GM19455 (cell line): ENCODE measurements around the gene RHEBL1.

ENCODE experiments used
- ATAC-seq: cut with Tn5 transposase; IDR thresholded peaks from one replicate; pipeline ENCODE4 v1.9.1; 2021; ENCODE audit not compliant: unreplicated experiment

RHEBL1 gene

DNA sequence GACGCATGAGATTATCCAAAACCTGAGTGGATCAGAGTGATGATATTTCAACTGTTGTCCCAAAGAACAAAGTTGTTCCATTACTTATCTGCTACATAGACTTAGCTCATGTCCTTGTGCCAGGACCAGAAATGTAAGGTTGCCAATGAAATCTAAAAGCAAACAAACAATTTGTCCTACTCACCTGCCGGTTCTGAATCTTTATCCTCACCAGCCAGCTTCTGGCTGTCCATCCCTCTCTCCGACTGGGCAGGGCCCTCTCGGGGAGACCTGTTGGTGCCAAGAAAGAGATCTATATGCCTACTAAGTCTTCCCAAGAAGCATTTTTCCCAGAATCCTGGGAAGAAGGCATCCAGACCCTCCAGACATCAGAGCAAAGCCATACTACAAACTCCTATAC, 14.7 kb downstream of the RHEBL1 start:
- ATAC-seq, result no peak

DNA sequence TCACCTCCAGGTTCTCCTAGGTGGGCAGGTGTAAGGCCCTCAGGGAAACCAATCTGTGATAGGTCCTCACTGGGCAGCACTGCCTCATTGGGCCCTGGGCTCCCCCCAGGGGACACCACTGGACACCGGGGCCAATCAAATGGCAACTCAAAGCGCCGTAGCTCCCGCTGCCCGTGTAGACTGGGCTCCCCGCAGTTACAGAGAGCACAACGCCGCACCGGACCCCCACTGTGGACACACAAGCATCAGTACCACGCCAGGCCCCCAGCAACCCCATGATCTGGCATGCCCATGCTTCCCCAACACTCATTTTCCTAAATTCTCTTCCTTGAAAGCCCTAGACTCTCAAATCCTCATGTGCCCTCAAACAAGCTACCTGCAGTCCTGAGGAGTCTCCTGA, 15.3 kb downstream of the RHEBL1 start:
- no peak for ATAC-seq

DNA sequence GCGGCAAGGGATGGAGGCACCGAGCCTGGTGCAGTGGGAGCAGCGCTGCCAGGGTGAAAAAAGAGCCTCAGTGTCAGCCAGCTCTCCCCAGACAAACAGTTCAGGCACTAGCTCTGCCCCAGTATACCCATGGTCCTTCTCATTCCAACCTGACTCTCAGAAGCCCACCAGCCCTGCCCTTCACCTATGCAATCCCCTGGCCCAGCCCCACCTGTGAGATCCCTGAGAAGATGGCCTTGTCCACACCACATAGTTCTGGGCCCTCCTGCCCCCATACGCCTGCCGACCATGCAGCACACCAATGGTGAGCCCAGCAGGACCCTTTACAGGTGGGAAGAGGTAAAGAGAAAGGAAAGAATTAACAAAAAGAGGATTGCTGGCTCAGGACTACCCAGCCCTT, 15.7 kb downstream of the RHEBL1 start:
- ATAC-seq, result no peak

DNA sequence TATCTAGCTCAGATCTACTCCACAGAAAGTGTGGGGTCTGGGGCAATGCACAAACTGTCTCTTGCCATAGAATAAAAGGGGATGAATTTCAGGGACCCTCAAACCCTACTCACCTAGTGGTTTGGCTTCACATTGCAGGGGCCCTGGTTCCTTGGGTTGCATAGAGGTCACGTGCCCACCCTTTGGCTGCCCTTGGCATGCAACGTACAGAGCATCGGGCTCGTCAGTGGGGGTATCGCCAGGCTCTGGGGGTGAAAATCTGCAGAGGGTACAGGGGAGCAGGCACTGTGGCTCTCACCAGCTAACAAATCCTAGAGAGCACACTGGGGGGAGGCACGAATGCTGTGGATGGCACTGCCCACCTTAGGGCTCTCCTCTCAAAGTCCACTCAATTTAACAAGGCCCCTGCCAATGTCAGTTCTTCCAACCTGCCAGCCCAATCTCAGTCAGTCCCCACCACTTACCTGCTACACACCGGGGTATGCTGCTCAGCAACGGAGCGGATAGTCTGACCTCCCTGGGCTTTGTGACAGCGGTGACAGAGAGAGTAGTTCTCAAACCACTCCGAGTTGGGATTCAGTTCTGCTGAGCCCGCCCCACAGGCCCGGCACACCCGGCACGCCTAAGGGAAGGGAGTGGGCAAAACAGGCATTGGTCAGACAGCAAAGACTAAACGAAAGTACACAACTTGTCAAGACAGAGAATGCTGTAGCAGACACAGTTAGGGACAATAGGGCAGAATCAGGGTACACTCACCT, 17.1 kb downstream of the RHEBL1 start:
- no peak for ATAC-seq

DNA sequence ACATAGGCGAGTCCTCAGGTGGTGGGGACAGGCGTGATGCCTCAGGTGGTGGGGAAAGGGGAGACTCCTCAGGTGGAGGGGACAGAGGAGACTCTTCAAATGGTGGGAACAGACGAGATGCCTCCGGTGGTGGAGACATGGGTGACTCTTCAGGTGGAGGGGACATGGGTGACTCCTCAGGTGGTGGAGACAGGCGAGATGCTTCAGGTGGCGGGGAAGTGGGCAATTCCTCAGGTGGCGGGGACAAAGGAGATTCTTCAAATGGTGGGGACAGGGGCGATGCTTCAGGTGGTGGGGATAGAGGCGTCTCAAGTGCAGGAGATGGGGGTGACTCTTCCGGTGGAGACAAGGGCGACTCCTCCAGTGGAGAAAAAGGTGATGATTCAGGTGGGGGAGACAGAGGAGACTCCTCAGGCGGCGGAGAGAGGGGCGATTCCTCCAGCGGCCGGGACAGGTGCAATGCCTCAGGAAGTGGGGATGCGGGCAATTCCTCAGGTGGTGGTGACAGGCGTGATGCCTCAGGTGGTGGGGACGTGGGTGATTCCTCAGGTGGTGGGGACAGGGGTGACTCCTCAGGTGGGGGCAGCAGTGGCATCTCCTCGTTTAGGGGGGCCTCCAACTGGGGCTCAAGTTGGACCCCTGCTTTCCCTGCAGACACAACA, 17.9 kb downstream of the RHEBL1 start:
- no peak for ATAC-seq

DNA sequence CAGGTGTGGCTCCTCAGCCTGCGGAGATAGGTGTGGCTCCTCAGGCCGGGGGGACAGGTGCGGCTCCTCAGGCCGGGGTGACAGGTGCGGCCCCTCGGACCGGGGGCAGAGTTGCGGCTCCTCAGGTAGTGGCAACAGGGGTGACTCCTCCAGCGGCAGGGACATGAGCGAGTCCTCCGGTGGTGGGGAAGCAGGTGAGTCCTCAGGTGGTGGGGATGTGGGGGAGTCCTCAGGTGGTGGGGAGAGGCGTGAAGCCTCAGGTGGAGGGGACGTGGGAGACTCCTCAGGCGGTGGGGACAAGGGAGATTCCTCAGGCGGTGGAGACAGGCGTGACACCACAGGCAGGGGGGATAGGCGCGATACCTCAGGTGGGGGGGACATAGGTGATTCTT, 18.4 kb downstream of the RHEBL1 start:
- no peak for ATAC-seq

DNA sequence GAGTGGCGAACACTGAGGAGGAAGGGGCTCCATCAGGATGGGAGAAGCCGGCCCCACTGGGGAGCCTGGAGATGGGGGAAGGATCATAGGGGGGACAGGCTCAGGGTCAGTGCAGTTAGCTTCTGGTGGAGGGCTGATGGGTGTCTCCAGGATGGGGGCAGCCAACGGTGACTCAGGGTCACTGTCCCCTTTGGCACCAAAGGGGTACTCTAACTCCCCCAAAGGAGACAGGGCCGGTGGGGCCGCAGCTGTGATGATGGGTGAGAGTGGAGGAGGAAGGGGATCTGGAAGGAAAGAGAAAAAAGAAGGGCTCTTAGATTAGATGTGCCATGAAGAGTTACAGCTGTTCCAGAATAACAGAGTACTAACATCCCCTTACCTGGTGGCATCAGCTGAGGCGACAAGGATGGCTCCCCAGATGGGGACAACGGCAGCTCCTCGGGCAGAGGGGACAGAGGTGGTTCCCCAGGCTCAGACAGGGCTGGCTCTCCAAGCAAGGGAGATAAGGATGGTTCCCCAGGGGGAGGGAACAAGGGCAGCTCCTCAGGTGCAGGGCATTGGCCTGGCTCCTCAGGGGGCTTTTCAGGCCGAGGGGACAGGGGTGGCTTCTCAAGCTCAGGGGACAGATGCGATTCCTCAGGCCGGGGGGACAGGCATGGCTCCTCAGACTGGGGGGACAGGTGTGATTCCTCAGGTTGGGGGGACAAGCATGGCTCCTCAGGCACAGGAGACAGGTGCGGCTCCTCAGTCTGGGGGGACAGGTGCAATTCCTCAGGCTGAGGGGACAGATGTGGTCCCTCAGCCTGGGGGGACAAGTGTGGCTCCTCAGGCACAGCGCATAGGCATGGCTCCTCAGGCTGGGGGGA, 19.0 kb downstream of the RHEBL1 start:
- ATAC-seq, result no peak

DNA sequence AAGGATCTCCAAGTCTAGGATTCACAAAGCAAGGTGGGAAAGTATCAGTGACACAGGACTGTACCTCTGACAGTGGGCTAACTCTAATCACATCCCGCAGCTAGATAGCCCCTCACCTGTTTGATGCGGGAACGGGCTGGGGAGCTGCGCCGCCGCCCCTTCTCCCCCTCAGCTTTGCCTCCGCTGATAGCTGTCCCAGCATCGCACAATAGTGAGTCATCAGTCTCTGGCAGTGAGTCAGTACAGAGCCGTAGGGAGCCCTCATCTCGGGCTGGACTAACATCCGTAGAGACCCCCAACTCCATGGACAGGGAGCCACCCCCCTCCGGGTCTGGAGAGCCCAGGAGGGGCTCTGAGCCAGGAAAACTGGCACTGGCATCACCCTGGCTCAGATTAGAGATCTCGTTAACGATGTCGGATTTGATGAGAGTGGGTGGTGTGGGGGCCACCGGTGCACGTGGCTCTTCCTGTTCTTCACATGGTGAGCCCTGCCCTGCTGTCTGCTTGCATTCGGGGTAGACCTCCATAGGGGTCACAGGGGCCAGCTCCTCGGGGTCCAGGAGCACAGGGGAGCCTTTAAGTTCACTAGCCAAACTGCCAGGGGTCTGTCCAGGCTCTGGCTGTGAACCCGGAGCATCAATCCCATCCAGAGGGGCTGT, 20.1 kb downstream of the RHEBL1 start:
- ATAC-seq, result no peak

DNA sequence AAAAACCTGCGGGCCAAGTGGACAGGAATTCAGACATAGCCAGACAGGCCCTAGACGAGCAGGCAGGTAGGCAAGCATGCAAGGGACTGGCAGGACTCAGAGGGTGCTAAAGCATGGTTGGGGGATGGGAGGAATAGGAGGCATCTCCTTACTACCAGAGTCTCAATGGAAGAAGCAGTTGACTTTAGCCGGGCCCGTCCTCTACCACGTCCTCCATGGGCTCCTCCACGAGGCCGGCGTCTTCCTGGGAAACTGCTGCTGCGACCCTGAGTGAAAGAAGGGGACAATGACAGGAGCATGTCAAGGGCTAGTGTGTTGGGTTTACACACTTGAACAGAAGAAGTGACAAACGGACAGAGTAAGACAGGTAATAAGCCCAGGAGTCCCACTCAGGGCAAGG, 20.8 kb downstream of the RHEBL1 start:
- ATAC-seq, result no peak

DNA sequence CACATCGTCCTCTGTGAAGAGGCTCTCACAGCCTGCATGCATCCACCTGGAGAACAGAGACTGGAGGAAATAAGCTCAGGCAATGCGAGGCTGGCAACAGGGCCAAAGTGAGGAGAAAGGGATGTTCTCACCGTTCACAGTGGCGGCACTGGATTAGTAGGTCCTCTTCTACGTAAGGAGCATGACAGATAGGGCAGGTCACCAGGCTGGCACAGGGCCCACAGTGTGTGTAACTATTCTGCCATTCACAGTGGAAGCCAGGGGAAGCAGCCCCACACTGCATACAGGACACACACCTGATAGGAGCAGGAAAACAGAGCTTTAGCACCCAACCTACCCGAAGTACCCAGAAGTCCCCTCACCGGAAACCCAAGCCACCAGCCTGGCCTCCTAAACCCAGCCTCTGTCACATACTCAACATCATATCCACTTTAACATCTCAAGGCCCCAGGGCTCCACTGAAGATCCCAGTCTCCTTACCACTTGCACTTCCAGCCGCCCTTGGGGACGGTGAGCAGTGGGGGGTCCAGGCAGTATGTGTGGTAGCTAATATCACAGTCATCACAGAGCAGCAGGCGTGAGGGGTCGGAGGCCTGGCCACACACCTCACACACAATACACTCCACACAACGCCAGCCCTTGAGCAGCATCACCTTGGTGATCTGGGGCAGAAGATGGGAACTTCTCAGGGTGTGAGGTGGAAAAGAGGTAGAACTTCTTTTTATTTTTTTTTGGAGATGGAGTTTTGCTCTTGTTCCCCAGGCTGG, 23.5 kb downstream of the RHEBL1 start:
- ATAC-seq, result no peak

DNA sequence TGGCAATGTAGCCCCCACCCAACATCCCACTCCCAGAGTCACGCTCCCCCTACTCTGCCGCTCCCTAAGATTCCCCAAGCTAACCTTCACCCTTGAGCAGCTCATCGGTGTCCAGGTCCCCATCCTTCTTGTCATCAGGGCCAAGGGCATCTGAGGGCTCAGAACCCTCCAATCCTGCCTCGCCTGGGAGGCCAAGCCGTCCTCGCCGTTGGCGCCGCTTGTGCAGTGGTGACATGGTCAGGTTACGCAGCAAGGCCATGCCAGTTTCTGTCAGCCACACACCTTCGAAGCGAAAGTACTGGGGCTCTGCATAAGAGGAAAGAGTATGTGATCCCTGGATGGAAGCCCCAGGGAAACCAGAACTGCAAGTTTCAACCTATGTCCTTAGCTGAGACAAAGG, 25.1 kb downstream of the RHEBL1 start:
- ATAC-seq, result no peak

DNA sequence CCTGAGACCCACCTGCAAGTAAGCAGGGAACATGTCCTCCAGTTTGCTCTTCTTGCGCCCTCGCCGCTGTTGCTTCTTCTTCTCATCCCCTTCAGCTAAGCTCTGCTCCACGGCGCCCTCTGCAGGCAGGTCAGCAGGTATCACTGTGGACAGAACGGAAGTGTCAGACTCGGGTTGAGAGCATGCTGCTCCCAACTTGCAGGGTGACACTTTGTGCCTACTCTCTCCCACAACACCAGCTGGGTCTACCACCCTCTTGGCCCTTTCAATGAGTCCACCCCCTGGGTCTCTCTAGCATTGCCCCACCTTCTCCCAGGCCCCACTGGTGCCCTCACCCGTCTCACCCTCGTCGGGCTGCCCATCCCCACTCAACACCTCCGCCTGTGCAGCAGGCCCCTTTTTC, 25.9 kb downstream of the RHEBL1 start:
- no peak for ATAC-seq

DNA sequence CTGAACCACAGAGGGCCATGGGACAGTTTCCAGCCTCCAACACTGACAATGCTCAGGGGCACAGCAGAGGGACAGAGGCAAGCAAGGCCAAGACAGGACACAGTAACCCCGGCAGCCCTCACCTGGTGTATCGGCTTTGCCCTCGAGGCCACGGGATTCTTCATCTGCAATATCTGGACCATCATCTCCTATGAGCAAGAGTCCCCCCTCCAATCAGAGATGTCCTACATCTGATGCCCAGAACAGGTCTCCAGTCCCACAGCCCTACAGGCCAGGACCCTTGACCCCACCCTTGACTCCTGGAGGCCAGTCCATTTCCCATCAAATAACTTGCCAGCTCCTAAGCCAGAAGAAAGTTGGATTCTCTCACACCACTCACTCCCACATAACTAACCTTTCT, 26.5 kb downstream of the RHEBL1 start:
- ATAC-seq, result no peak

DNA sequence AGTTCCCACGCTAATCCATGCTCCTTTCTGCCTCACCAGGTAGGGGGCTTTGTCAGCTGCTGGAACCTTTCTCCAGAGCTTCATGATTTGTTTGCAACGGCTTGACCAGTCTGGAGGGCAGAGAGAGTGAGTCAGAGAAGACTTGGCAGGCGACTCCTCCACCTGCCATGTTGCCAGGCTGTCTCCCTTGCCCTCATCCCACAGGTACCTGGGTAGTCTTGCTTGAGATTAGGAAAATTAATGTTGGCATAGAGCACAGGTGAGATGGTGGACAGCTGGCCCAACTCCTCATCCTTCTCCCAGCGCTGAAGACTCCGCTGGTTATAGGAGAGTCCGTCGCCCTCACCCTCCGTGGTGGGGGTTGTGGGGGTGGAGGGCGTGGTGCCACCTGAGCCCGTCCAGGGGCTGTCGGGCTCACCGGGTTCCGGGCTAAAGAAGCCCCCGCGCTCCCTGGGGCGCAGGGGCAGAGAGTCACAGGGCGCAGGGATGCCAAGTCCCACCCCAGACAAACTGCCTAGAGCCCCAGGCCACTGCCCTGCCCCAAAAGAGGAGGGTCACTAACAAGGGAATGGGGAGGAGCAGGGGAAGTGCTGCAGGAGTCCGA, 27.8 kb downstream of the RHEBL1 start:
- no peak for ATAC-seq

DNA sequence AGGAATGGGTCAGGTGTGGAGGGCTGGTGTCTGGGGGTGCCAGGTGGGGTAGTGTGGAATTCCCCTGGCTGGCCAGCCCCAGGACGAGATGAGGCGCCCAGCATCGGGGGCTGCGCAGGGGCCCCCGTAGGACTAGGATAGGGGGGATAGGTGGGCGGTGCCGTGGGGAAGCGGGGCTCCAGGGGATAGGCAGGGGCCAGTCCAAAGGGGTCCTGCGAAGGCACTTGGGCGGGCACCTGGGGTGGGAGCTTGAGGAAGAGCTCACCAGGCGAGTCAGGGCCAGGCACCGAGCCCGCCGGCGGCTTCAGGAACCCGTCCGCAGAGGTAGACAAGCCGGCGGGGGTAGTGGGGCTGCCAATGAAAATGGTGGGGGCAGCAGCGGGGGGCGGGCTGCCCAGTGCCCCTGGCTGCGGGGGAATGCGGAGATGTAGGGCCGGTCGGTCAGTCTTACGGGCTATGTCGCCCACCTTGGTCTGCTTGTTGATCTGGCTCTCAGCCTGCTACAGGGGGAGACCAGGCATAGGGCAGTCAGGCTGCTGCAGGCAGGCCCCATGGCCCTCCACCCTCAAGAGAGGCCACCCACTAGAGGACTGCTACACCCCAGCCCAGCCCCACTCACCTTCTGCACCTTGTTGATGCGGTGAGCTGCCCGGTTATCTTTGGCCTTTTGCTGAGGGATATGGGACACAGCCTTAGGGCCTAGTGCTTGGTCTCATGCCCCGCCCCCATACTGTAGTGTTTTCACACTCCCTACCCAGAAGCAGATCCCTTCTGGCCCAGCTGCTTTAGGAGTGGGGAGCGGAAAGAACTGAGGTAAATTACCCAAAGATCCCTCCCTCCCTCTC, 28.5 kb downstream of the RHEBL1 start:
- ATAC-seq, result no peak

DNA sequence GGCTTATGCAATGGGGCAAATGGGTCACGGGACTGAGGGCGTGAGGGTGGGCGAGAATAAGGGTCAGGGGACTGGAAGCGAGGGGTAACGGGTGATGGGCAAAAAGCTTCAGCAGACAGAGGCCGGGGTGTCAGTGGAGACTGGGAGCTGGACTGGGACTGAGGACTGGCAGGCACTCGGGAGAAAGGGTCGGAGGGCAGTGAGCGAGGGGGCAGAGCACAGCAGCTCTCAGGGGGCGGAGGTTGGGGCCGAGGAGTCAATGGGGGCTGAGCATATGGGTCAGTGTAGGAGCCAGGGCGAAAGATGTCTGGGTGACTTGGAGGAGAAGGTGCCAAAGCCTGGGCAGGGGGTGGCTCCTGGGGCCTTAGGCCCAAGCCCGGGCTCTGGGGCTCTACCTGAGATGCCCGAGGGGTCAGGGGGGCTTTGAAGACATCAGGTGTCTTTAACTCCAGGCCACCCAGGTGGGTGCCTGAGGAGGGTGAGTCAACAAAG, 29.4 kb downstream of the RHEBL1 start:
- no peak for ATAC-seq

DNA sequence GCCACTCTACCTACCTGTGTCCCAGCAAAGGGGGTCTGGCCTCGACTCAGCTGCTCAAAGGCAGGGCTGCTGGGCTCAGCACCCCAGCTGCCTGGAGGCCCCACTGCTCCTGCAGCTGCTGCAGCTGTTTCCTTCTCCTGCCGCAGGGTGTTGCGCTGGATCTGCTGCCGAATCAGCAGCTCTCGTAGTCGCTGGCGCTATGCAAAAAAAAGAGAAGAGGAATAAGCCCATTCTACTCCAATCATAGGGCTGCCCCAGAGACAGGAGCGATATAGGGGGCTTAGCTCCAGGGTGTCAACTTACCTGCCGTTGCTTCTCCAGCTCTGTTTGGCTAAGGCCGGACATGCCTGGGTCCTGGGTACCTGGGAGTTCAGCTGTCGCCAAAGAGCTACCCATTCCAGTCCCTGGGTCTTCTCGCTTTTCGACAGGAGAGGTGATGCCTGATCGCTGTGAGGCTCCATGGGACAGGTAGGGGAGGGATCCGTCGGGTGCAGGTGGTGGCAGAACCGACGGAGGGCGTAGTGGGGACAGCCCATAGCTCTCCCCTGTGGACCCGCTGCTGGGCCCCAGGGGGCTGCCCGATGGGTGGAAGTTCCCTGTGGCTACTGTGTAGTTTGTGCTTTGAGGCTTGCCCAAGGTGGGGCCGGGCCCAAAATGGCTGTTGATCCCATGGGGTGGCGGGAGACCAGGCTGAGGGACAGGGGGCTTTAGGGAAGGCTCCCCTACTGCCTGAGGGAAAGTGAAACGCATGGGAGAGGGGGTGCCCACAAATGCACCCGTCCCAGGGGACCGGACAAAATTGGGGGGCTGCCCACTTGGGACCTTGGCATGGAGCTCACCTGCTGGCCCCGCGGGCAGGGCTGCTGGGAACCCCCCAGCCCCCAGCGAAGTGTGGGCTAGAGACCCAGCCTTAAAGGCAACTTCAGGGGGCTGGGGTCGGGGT, 30.1 kb downstream of the RHEBL1 start:
- ATAC-seq, result no peak
